Sigmoid colon (tissue), 4 donors: Measurements from ENCODE around the gene NAALADL2.

Experiments
- EP300 ChIP-seq, 4 donors: sonication (generic); formaldehyde crosslinking; IDR thresholded peaks; one replicate each; pipeline ENCODE4 v1.6.1; 2017; ENCODE audit warnings: antibody characterized with exemption in 4 of 4
- POLR2A ChIP-seq, 2 donors: fragments of 450-650 bp; IDR thresholded peaks; one replicate each; pipeline ENCODE4 v1.6.1; 2016; ENCODE audit warnings: antibody characterized with exemption in 2 of 2, mild to moderate bottlenecking in 2 of 2, moderate library complexity in 2 of 2
- POLR2AphosphoS5 ChIP-seq, 4 donors: sonication (generic); formaldehyde crosslinking; IDR thresholded peaks; one replicate each; pipeline ENCODE4 v1.6.1; 2017; ENCODE audit warnings: antibody characterized with exemption in 4 of 4
- TF ChIP-seq, protein P1 (sequence below), 4 experiments: fragments of 450-650 bp in 3 of 4; fragments of 200-600 bp in 1 of 4; IDR thresholded peaks; one replicate each; pipeline ENCODE4 v1.5.1; 2016 to 2019; ENCODE audit warnings: antibody characterized with exemption in 4 of 4, mild to moderate bottlenecking in 3 of 4, moderate library complexity in 2 of 4

GRCh38 chr3:175270198-175270837, 411.2 kb downstream of the NAALADL2 start:
- TF ChIP-seq, protein P1, sequence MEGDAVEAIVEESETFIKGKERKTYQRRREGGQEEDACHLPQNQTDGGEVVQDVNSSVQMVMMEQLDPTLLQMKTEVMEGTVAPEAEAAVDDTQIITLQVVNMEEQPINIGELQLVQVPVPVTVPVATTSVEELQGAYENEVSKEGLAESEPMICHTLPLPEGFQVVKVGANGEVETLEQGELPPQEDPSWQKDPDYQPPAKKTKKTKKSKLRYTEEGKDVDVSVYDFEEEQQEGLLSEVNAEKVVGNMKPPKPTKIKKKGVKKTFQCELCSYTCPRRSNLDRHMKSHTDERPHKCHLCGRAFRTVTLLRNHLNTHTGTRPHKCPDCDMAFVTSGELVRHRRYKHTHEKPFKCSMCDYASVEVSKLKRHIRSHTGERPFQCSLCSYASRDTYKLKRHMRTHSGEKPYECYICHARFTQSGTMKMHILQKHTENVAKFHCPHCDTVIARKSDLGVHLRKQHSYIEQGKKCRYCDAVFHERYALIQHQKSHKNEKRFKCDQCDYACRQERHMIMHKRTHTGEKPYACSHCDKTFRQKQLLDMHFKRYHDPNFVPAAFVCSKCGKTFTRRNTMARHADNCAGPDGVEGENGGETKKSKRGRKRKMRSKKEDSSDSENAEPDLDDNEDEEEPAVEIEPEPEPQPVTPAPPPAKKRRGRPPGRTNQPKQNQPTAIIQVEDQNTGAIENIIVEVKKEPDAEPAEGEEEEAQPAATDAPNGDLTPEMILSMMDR (IDR thresholded peaks at IDR 0.05) = no peak
- no peak for TF ChIP-seq POLR2AphosphoS5 (IDR thresholded peaks at IDR 0.05)
- TF ChIP-seq POLR2A (IDR thresholded peaks at IDR 0.05) = no peak
- TF ChIP-seq EP300 (IDR thresholded peaks at IDR 0.05) = no peak
